Liver (tissue), 9 donors: ENCODE data around the gene SPTB. TPM values are rescaled to one million over a fixed set of nuclear protein-coding genes. Genes with fewer than 3 reads are reported as not detected.

Source experiments
- DNase-seq: peaks from one replicate; pipeline ENCODE4 v3.0.0-alpha.2; 2017; ENCODE audit warnings: low spot score
- H3K27ac ChIP-seq, 2 donors: one replicate each; pipeline ENCODE4 v1.7.0; 2013; ENCODE audit warnings: inconsistent platforms in 2 of 2, low read length in 2 of 2, control low read depth in 1 of 2, low read depth in 1 of 2, mild to moderate bottlenecking in 1 of 2
- H3K27me3 ChIP-seq, 4 donors: one replicate each; pipeline versions ENCODE4 v1.6.1 to v1.7.0; 2013; ENCODE audit warnings: low read length in 3 of 4, inconsistent platforms in 1 of 4, mild to moderate bottlenecking in 1 of 4, moderate library complexity in 1 of 4; ENCODE audit not compliant: control insufficient read depth in 4 of 4, insufficient read depth in 4 of 4
- H3K36me3 ChIP-seq, 4 donors: one replicate each; pipeline versions ENCODE4 v1.6.1 to v1.7.0; 2013; ENCODE audit warnings: low read length in 3 of 4, mild to moderate bottlenecking in 3 of 4, low read depth in 1 of 4, moderate library complexity in 1 of 4; ENCODE audit not compliant: control insufficient read depth in 4 of 4, insufficient read depth in 3 of 4
- H3K4me1 ChIP-seq, 4 donors: one replicate each; pipeline versions ENCODE4 v1.6.1 to v1.7.0; 2013; ENCODE audit warnings: low read length in 3 of 4, mild to moderate bottlenecking in 3 of 4, moderate library complexity in 1 of 4; ENCODE audit not compliant: control insufficient read depth in 4 of 4, insufficient read depth in 4 of 4
- H3K4me3 ChIP-seq, 3 donors: one replicate each; pipeline versions ENCODE4 v1.6.1 to v1.7.0; 2013; ENCODE audit warnings: low read length in 3 of 3, control low read depth in 1 of 3, low read depth in 1 of 3, mild to moderate bottlenecking in 1 of 3
- H3K9ac ChIP-seq, 2 donors: one replicate each; pipeline ENCODE4 v1.7.0; 2013; ENCODE audit warnings: low read length in 2 of 2, mild to moderate bottlenecking in 2 of 2, moderate library complexity in 2 of 2, control low read depth in 1 of 2, low read depth in 1 of 2
- H3K9me3 ChIP-seq, 4 donors: one replicate each; pipeline versions ENCODE4 v1.6.1 to v1.7.0; 2013; ENCODE audit warnings: low read length in 3 of 4; ENCODE audit not compliant: control insufficient read depth in 4 of 4
- CTCF ChIP-seq: fragments of 150-350 bp; IDR thresholded peaks from 2 replicates; pipeline ENCODE4 v1.5.1; 2017; ENCODE audit warnings: improper control_type of control experiment, low read depth, low read length; ENCODE audit not compliant: missing input control
- EGR1 ChIP-seq, 2 donors: IDR thresholded peaks; 2 replicates each; pipeline ENCODE4 v1.6.1; 2016 to 2018; ENCODE audit warnings: antibody characterized with exemption in 2 of 2, low read depth in 2 of 2
- FOXA1 ChIP-seq: IDR thresholded peaks from 2 replicates; pipeline ENCODE4 v1.6.1; 2016; ENCODE audit warnings: antibody characterized with exemption
- FOXA2 ChIP-seq: IDR thresholded peaks from 2 replicates; pipeline ENCODE4 v1.6.1; 2016; ENCODE audit warnings: antibody characterized with exemption
- GABPA ChIP-seq, 2 donors: IDR thresholded peaks in 1 of 2; conservative IDR thresholded peaks in 1 of 2; 2 replicates each; pipeline ENCODE4 v1.6.1; 2016; ENCODE audit warnings: antibody characterized with exemption in 2 of 2, mild to moderate bottlenecking in 1 of 2, moderate library complexity in 1 of 2
- HNF4G ChIP-seq: IDR thresholded peaks from 2 replicates; pipeline ENCODE4 v1.6.1; 2016; ENCODE audit warnings: antibody characterized with exemption
- NR2F2 ChIP-seq: IDR thresholded peaks from 2 replicates; pipeline ENCODE4 v1.6.1; 2016; ENCODE audit warnings: antibody characterized with exemption
- RAD21 ChIP-seq, 2 donors: IDR thresholded peaks; 2 replicates each; pipeline ENCODE4 v1.6.1; 2016; ENCODE audit warnings: antibody characterized with exemption in 2 of 2, mild to moderate bottlenecking in 2 of 2
- TAF1 ChIP-seq: conservative IDR thresholded peaks from 2 replicates; pipeline ENCODE4 v1.6.1; 2016; ENCODE audit warnings: antibody characterized with exemption, mild to moderate bottlenecking
- YY1 ChIP-seq: IDR thresholded peaks from 2 replicates; pipeline ENCODE4 v1.6.1; 2016; ENCODE audit warnings: antibody characterized with exemption, mild to moderate bottlenecking
- WGBS: extraction: QIAGEN DNeasy Blood & Tissue Kit; methylation state at CpG from one replicate; pipeline ENCODE4 v1.1.7; 2013; 5-methylcytosine and 5-hydroxymethylcytosine counted together
- polyA plus RNA-seq, 2 donors: library from polyadenylated mRNA; stranded (reverse) in 1 of 2; unstranded in 1 of 2; fragments of 200-250 nt in 1 of 2; fragments of >200 nt in 1 of 2; fragmentation: Nextera tagmentation in 1 of 2; extraction: Ambion mirVana in 1 of 2; gene quantifications; one replicate each; pipeline versions ENCODE4 v1.2.1 to v1.2.3, GENCODE V29; 2013 to 2015
- total RNA-seq, 2 donors: library from RNA; depleted of rRNA; stranded (reverse); fragments of >200 nt; gene quantifications; one replicate each; pipeline ENCODE4 v1.2.3, GENCODE V29; 2014
- TF ChIP-seq, protein P1 (sequence below): IDR thresholded peaks from 2 replicates; pipeline ENCODE4 v1.6.1; 2016; ENCODE audit warnings: antibody characterized with exemption, mild to moderate bottlenecking
- TF ChIP-seq, protein P2 (sequence below): IDR thresholded peaks from 2 replicates; pipeline ENCODE4 v1.6.1; 2016; ENCODE audit warnings: antibody characterized with exemption
- donor health status: healthy.
- donor health status: healthy.
- donor health status: healthy.
- donor health status: healthy.
- donor health status: healthy.

SPTB gene
- total and polyA plus RNA-seq, 4 donors = 0.12 to 332 (median 0.26) TPM

GRCh38 chr14:64760146-64760755 lies 119.5 kb downstream of the SPTB start:
- peaks cover 0 to 8% (median 2%) of the 10 kb centered on the region in 4 donors for H3K4me1 ChIP-seq
- H3K27ac ChIP-seq = no peak overlapping the region

DNA sequence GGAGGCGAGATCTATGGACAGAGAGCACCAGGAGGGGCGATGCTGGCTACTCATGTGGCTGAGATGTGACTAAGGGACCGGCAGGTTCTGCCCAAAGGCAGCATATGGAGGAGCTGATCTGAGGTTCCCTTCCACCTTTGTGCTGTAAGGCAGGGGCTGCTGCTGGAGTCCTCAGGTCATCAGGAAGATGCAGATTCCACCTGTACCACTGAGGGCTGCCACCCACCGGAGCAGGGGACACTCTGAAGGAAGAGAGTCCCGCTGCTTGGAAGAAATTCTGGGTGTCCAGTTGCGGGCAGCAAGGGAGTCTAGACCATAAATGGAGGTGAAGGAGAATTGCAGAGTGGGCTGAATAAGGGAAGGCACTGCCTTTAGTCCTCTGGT lies 120.2 kb downstream of the SPTB start:
- Histone ChIP-seq H3K4me3 (no peak overlapping the region), H3K4me1 (peaks cover 0 to 6% (median under 1%) of the 10 kb centered on the region in 4 donors), H3K27me3 (no peaks in the 10 kb centered on the region), H3K27ac (no peak overlapping the region), H3K36me3 (no peaks in the 10 kb centered on the region), H3K9me3 (no peaks in the 10 kb centered on the region), H3K9ac (no peak overlapping the region)
- TF ChIP-seq, protein P1, sequence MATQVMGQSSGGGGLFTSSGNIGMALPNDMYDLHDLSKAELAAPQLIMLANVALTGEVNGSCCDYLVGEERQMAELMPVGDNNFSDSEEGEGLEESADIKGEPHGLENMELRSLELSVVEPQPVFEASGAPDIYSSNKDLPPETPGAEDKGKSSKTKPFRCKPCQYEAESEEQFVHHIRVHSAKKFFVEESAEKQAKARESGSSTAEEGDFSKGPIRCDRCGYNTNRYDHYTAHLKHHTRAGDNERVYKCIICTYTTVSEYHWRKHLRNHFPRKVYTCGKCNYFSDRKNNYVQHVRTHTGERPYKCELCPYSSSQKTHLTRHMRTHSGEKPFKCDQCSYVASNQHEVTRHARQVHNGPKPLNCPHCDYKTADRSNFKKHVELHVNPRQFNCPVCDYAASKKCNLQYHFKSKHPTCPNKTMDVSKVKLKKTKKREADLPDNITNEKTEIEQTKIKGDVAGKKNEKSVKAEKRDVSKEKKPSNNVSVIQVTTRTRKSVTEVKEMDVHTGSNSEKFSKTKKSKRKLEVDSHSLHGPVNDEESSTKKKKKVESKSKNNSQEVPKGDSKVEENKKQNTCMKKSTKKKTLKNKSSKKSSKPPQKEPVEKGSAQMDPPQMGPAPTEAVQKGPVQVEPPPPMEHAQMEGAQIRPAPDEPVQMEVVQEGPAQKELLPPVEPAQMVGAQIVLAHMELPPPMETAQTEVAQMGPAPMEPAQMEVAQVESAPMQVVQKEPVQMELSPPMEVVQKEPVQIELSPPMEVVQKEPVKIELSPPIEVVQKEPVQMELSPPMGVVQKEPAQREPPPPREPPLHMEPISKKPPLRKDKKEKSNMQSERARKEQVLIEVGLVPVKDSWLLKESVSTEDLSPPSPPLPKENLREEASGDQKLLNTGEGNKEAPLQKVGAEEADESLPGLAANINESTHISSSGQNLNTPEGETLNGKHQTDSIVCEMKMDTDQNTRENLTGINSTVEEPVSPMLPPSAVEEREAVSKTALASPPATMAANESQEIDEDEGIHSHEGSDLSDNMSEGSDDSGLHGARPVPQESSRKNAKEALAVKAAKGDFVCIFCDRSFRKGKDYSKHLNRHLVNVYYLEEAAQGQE = no peak
- TF ChIP-seq FOXA1 = no peak
- TF ChIP-seq HNF4G = no peak
- no peak for TF ChIP-seq CTCF
- TF ChIP-seq, protein P2, sequence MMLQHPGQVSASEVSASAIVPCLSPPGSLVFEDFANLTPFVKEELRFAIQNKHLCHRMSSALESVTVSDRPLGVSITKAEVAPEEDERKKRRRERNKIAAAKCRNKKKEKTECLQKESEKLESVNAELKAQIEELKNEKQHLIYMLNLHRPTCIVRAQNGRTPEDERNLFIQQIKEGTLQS = no peak
- TF ChIP-seq TAF1 = no peak
- TF ChIP-seq EGR1 (IDR thresholded peaks at IDR 0.05; ENCODE audit: low read depth in 2 of 2) = no peak
- no peak for TF ChIP-seq YY1
- 94% methylated on average over 6 of the region's 6 CpGs for WGBS
- no peak for DNase-seq

More at GRCh38 chr14:64760146-64760755, 119.5 kb downstream of the SPTB start:
- Histone ChIP-seq H3K4me3 (no peak overlapping the region), H3K9me3 (no peaks in the 10 kb centered on the region), H3K27me3 (no peaks in the 10 kb centered on the region), H3K36me3 (no peaks in the 10 kb centered on the region), H3K9ac (no peak overlapping the region)
- TF ChIP-seq, protein P2 = no peak
- TF ChIP-seq CTCF (peak; percentile 68), NR2F2 (no peak), FOXA2 (no peak), GABPA (IDR thresholded peaks at IDR 0.05 in 1 of 2, conservative IDR thresholded peaks at IDR 0.05 in 1 of 2) (no peak), RAD21 (IDR thresholded peaks at IDR 0.05) (peak; percentile 62 to 80)
- 49% methylated on average over 8 of the region's 8 CpGs for WGBS
- peak; percentile 80 for DNase-seq
